Pancreas (tissue), 10 donors: Measurements from ENCODE around the gene BNC1. TPM values are rescaled to one million over a fixed set of nuclear protein-coding genes. Genes with fewer than 3 reads are reported as not detected.
A peak's percentile ranks its signal among the peaks of the same experiment; 100 is the strongest.

Source experiments
- ATAC-seq, 4 donors: fragments of 200-7000 bp; cut with Tn5 transposase; one replicate each; pipeline versions ENCODE4 v1.8.0 to v1.9.1; 2020; ENCODE audit warnings: mild to moderate bottlenecking in 4 of 4, moderate library complexity in 4 of 4
- DNase-seq, 6 donors: peaks; one replicate each; pipeline ENCODE4 v3.0.0-alpha.2; 2020
- FAIRE-seq: peaks from 2 replicates; lab custom pipeline; 2012; peaks lifted over from hg19 to GRCh38; lab: Jason Lieb, UNC
- H3K27ac ChIP-seq, 4 donors: fragments of 200-600 bp; sonication (generic); 1 replicate in 3 of 4; 2 replicates in 1 of 4; pipeline versions ENCODE4 v1.5.0 to v1.8.0; 2020
- H3K27me3 ChIP-seq, 4 donors: fragments of 200-600 bp; one replicate each; pipeline ENCODE4 v1.8.0; 2021
- H3K36me3 ChIP-seq, 3 donors: fragments of 200-600 bp; sonication (generic) in 1 of 3; one replicate each; pipeline versions ENCODE4 v1.5.0 to v1.8.0; 2020 to 2021
- H3K4me1 ChIP-seq, 3 donors: fragments of 200-600 bp; one replicate each; pipeline ENCODE4 v1.8.0; 2021
- H3K4me3 ChIP-seq, 4 donors: fragments of 200-600 bp; sonication (generic) in 2 of 4; one replicate each; pipeline versions ENCODE4 v1.5.0 to v1.8.0; 2020 to 2021
- H3K9me3 ChIP-seq, 4 donors: fragments of 200-600 bp; one replicate each; pipeline ENCODE4 v1.8.0; 2021
- CTCF ChIP-seq, 4 donors: fragments of 200-600 bp; sonication (generic) in 3 of 4; IDR thresholded peaks; one replicate each; pipeline versions ENCODE4 v1.5.0 to v1.8.0; 2021; ENCODE audit warnings: antibody characterized with exemption in 4 of 4
- WGBS, 2 donors: extraction: QIAGEN DNeasy Blood & Tissue Kit; methylation state at CpG; one replicate each; pipeline ENCODE4 v1.1.7; 2013; 5-methylcytosine and 5-hydroxymethylcytosine counted together
- intact Hi-C, 3 donors: fragments of 100-400 bp; cut with DNase I; formaldehyde crosslinking; loops; one replicate each; pipeline versions ENCODE4 v1.11.1 to v1.14.2; 2022
- polyA plus RNA-seq, 2 donors: library from polyadenylated mRNA; stranded (reverse); fragments of 200-250 nt; gene quantifications; one replicate each; pipeline ENCODE4 v1.2.3, GENCODE V29; 2013
- total RNA-seq, 6 donors: library from RNA; stranded (reverse); fragmentation: NEBNext Ultra II Directional in 4 of 6; extraction: Animal tissue kit (Norgen Biotek cat#: 25700) in 4 of 6; gene quantifications; one replicate each; pipeline versions ENCODE4 v1.2.1 to v1.2.4, GENCODE V29; 2021 to 2023
- donor health status: healthy with polysubstance abuse.
- donor health status: DM: no; HTN: no; CAD: no; lungs with moderate emphysema.
- donor health status: DM: no; HTN: no; CAD: no.
- donor health status: control.
- donor health status: control.
- donor health status: Bipolar disorder and iron deficiency.
- donor health status: DM: yes; HTN: yes; CAD: no.
- donor health status: DM: no; HTN: no; CAD: no.
- donor health status: DM: no; HTN: no; CAD: no.
- donor health status: DM: yes; HTN: yes; CAD: no.

Gene BNC1
- total RNA-seq, result under 1 TPM in 1 of 6 donors, not detected in 5; 0.06 TPM
- polyA plus RNA-seq, result under 1 TPM; 0.02 to 0.42 TPM

- ATAC-seq (no peak), FAIRE-seq (no peak), DNase-seq (no peak)
- WGBS, 2 donors, result 11 to 13% methylated on average over 64 to 93 of the region's 93 CpGs
- intact Hi-C loops, result no loop called here
- no peak within 1 kb of the TSS for H3K27ac ChIP-seq
- no peaks in the 10 kb centered on the region for H3K36me3 ChIP-seq
- peak within 1 kb of the TSS in 3 of 4 donors; percentile 24 to 48 (median 30) for H3K4me3 ChIP-seq
- H3K27me3 ChIP-seq, result peaks cover 0 to 29% (median 13%) of the 10 kb centered on the region in 4 donors
- no peaks in the 10 kb centered on the region for H3K4me1 ChIP-seq
- H3K9me3 ChIP-seq, result no peaks in the 10 kb centered on the region
- no peak for TF ChIP-seq CTCF (IDR thresholded peaks at IDR 0.05)
These were observed at the start of gene BNC1 for GRCh38 chr15:83284559-83285283. Gene BNC1 (minus strand): TSS chr15:83284664. CDS start chr15:83284628, 36 bp downstream.

- no peak overlapping the region for H3K4me3 ChIP-seq
- no peak for TF ChIP-seq CTCF (IDR thresholded peaks at IDR 0.05)
- no peak for ATAC-seq
- no peak for DNase-seq
- FAIRE-seq, result no peak
- no peaks in the 10 kb centered on the region for H3K9me3 ChIP-seq
- 56 to 70% methylated on average over 4 of the region's 4 CpGs for WGBS, 2 donors
- H3K27me3 ChIP-seq, result no peaks in the 10 kb centered on the region
- intact Hi-C loops, result no loop called here
- H3K36me3 ChIP-seq, result no peaks in the 10 kb centered on the region
- no peaks in the 10 kb centered on the region for H3K4me1 ChIP-seq
- no peak overlapping the region for H3K27ac ChIP-seq
These were observed 42.6 kb upstream of the BNC1 start for GRCh38 chr15:83327041-83327440.

GRCh38 chr15:83324799-83325198 lies 40.3 kb upstream of the BNC1 start:
- H3K4me3 ChIP-seq, result no peak overlapping the region
- DNase-seq, result no peak
- FAIRE-seq, result no peak

GRCh38 chr15:83323296-83323711 lies 38.8 kb upstream of the BNC1 start:
- DNase-seq (peak in 2 of 6 donors; percentile 18), ATAC-seq (peak in 3 of 4 donors; percentile 78 to 93 (median 80)), FAIRE-seq (no peak)
- WGBS, 2 donors, result 30 to 35% methylated on average over 9 of the region's 9 CpGs
- no peak overlapping the region for H3K4me3 ChIP-seq
- no peak for TF ChIP-seq CTCF (IDR thresholded peaks at IDR 0.05)
- no peaks in the 10 kb centered on the region for H3K27me3 ChIP-seq
- no peaks in the 10 kb centered on the region for H3K9me3 ChIP-seq
- H3K36me3 ChIP-seq, result no peaks in the 10 kb centered on the region
- H3K4me1 ChIP-seq, result no peaks in the 10 kb centered on the region
- intact Hi-C loops, result no loop called here
- no peak overlapping the region for H3K27ac ChIP-seq

More at GRCh38 chr15:83324799-83325198, 40.3 kb upstream of the BNC1 start:
- no peaks in the 10 kb centered on the region for H3K4me1 ChIP-seq
- intact Hi-C loops, result no loop called here
- H3K27me3 ChIP-seq, result no peaks in the 10 kb centered on the region
- no peaks in the 10 kb centered on the region for H3K36me3 ChIP-seq
- H3K27ac ChIP-seq, result no peak overlapping the region
- 63 to 65% methylated on average over 2 of the region's 2 CpGs for WGBS, 2 donors
- ATAC-seq, result no peak
- no peak for TF ChIP-seq CTCF (IDR thresholded peaks at IDR 0.05)
- H3K9me3 ChIP-seq, result no peaks in the 10 kb centered on the region

GRCh38 chr15:83322691-83323090 lies 38.2 kb upstream of the BNC1 start:
- DNase-seq (no peak), ATAC-seq (no peak), FAIRE-seq (no peak)
- TF ChIP-seq CTCF (IDR thresholded peaks at IDR 0.05), result no peak
- intact Hi-C loops, result no loop called here
- 86 to 93% methylated on average over 3 of the region's 3 CpGs for WGBS, 2 donors
- Histone ChIP-seq H3K27me3 (no peaks in the 10 kb centered on the region), H3K4me3 (no peak overlapping the region), H3K9me3 (no peaks in the 10 kb centered on the region), H3K4me1 (no peaks in the 10 kb centered on the region), H3K36me3 (no peaks in the 10 kb centered on the region), H3K27ac (no peak overlapping the region)
